Effector memory CD4-positive, alpha-beta T cell (primary cell): Measurements from ENCODE around the gene WHAMM.

Experiments used
- DNase-seq, 3 donors: peaks; one replicate each; pipeline ENCODE4 v3.0.0-alpha.2; 2020
- H3K27ac ChIP-seq: 2 replicates; pipeline ENCODE4 v1.7.0; 2013; ENCODE audit warnings: mild to moderate bottlenecking, low read length, moderate library complexity; ENCODE audit not compliant: insufficient read depth, poor library complexity, severe bottlenecking
- H3K27me3 ChIP-seq: replicated peaks from 2 replicates; pipeline ENCODE4 v1.7.0; 2013; ENCODE audit warnings: mild to moderate bottlenecking, low read length; ENCODE audit not compliant: insufficient read depth, control insufficient read depth, poor library complexity, severe bottlenecking
- H3K36me3 ChIP-seq: 2 replicates; pipeline ENCODE4 v1.7.0; 2013; ENCODE audit warnings: mild to moderate bottlenecking, low read length, moderate library complexity; ENCODE audit not compliant: control insufficient read depth, insufficient read depth
- H3K4me1 ChIP-seq: 2 replicates; pipeline ENCODE4 v1.7.0; 2013; ENCODE audit warnings: low read length, mild to moderate bottlenecking; ENCODE audit not compliant: control insufficient read depth, insufficient read depth, poor library complexity, severe bottlenecking
- H3K4me3 ChIP-seq: 2 replicates; pipeline ENCODE4 v1.7.0; 2013; ENCODE audit warnings: low read length, low read depth, mild to moderate bottlenecking; ENCODE audit not compliant: insufficient read depth, poor library complexity, severe bottlenecking
- H3K9me3 ChIP-seq: 2 replicates; pipeline ENCODE4 v1.7.0; 2013; ENCODE audit warnings: mild to moderate bottlenecking, low read length, moderate library complexity; ENCODE audit not compliant: control insufficient read depth

WHAMM gene

GRCh38 chr15:82875411-82876003 lies 66.1 kb downstream of the WHAMM start:
- Histone ChIP-seq H3K4me3 (no peak overlapping the region), H3K4me1 (no peaks in the 10 kb centered on the region), H3K27me3 (no peaks in the 10 kb centered on the region), H3K27ac (no peak overlapping the region), H3K9me3 (no peaks in the 10 kb centered on the region), H3K36me3 (no peaks in the 10 kb centered on the region)
- DNase-seq = no peak

- Histone ChIP-seq H3K4me3 (no peak overlapping the region), H3K36me3 (no peaks in the 10 kb centered on the region), H3K4me1 (no peaks in the 10 kb centered on the region), H3K27me3 (no peaks in the 10 kb centered on the region), H3K27ac (no peak overlapping the region), H3K9me3 (no peaks in the 10 kb centered on the region)
- no peak for DNase-seq
Observed at GRCh38 chr15:82877825-82878224, 68.4 kb downstream of the WHAMM start.

- Histone ChIP-seq H3K27me3 (no peaks in the 10 kb centered on the region), H3K36me3 (no peaks in the 10 kb centered on the region), H3K9me3 (no peaks in the 10 kb centered on the region), H3K4me3 (no peak overlapping the region), H3K27ac (no peak overlapping the region), H3K4me1 (no peaks in the 10 kb centered on the region)
- DNase-seq = no peak
Observed at GRCh38 chr15:82878325-82878724, 68.9 kb downstream of the WHAMM start.

- no peak for DNase-seq
- no peaks in the 10 kb centered on the region for H3K4me1 ChIP-seq
- H3K27ac ChIP-seq = no peak overlapping the region
- no peak overlapping the region for H3K4me3 ChIP-seq
- H3K9me3 ChIP-seq = no peaks in the 10 kb centered on the region
- no peaks in the 10 kb centered on the region for H3K27me3 ChIP-seq
- no peaks in the 10 kb centered on the region for H3K36me3 ChIP-seq
Observed at GRCh38 chr15:82880704-82881103, 71.3 kb downstream of the WHAMM start.

GRCh38 chr15:82881747-82882146 lies 72.3 kb downstream of the WHAMM start:
- no peaks in the 10 kb centered on the region for H3K27me3 ChIP-seq
- H3K4me3 ChIP-seq = no peak overlapping the region
- H3K9me3 ChIP-seq = no peaks in the 10 kb centered on the region
- no peaks in the 10 kb centered on the region for H3K4me1 ChIP-seq
- no peak for DNase-seq
- no peaks in the 10 kb centered on the region for H3K36me3 ChIP-seq
- H3K27ac ChIP-seq = no peak overlapping the region

GRCh38 chr15:82882273-82882928 lies 73.0 kb downstream of the WHAMM start:
- Histone ChIP-seq H3K4me1 (no peaks in the 10 kb centered on the region), H3K27ac (no peak overlapping the region), H3K9me3 (no peaks in the 10 kb centered on the region), H3K4me3 (no peak overlapping the region), H3K36me3 (no peaks in the 10 kb centered on the region), H3K27me3 (no peaks in the 10 kb centered on the region)
- no peak for DNase-seq
